Osteocyte (in vitro differentiated cells): ENCODE data around the gene EMCN. TPM values are rescaled to one million over a fixed set of nuclear protein-coding genes. Genes with fewer than 3 reads are reported as not detected.

Experiments used
- DNase-seq: peaks from one replicate; pipeline ENCODE4 v3.0.0; 2021; ENCODE audit warnings: mixed read lengths; ENCODE audit not compliant: unreplicated experiment; ENCODE audit errors: extremely low spot score
- H3K27ac Mint-ChIP-seq: one replicate; pipeline ENCODE4 v1.8.0; 2021; ENCODE audit warnings: mild to moderate bottlenecking, mixed read lengths; ENCODE audit not compliant: unreplicated experiment
- H3K27me3 Mint-ChIP-seq: one replicate; pipeline ENCODE4 v1.8.0; 2021; ENCODE audit warnings: mixed read lengths; ENCODE audit not compliant: unreplicated experiment
- H3K36me3 Mint-ChIP-seq: one replicate; pipeline ENCODE4 v1.8.0; 2021; ENCODE audit warnings: mixed read lengths; ENCODE audit not compliant: unreplicated experiment
- H3K4me1 Mint-ChIP-seq: one replicate; pipeline ENCODE4 v1.8.0; 2021; ENCODE audit warnings: mixed read lengths; ENCODE audit not compliant: unreplicated experiment
- H3K4me3 Mint-ChIP-seq: one replicate; pipeline ENCODE4 v1.8.0; 2021; ENCODE audit warnings: mild to moderate bottlenecking, moderate library complexity, mixed read lengths; ENCODE audit not compliant: unreplicated experiment
- H3K9me3 Mint-ChIP-seq: one replicate; pipeline ENCODE4 v1.8.0; 2021; ENCODE audit warnings: mixed read lengths; ENCODE audit not compliant: unreplicated experiment
- total RNA-seq: library from RNA; stranded (reverse); gene quantifications from 2 replicates; pipeline ENCODE4 v1.2.1, GENCODE V29; 2021
- TF ChIP-seq, protein P1 (sequence below): fragments of 200-600 bp; sonication (generic); IDR thresholded peaks from 2 replicates; pipeline ENCODE4 v1.5.0; 2021; ENCODE audit warnings: antibody characterized with exemption, mild to moderate bottlenecking, moderate library complexity

EMCN gene
- total RNA-seq, 1 donor from 2014 or later, result 4.1 TPM

DNA sequence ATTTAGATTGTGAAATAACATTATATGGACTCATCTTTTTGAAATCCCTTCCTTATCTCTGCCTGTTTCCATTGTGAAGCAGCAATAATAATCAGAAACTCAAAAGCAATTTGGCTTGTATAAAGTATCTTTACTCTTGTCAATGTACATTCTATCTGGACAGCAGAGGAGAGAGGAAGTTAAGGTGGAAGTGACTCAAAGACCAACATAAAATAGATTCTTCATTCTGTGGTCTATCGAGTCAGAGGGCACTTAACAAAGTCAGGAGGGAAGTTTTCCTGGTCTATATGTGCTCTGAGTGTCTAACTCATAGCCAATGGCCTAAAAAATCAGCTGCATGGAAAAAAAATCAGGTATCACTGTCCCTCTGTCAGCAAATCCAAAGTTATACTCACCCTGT, 155.5 kb downstream of the EMCN start:
- no peak overlapping the region for H3K27ac Mint-ChIP-seq
- H3K27me3 Mint-ChIP-seq, result no peaks in the 10 kb centered on the region
- peaks cover 1% of the 10 kb centered on the region for H3K36me3 Mint-ChIP-seq
- DNase-seq, result no peak
- H3K4me1 Mint-ChIP-seq, result peaks cover 39% of the 10 kb centered on the region
- peaks cover 8% of the 10 kb centered on the region for H3K9me3 Mint-ChIP-seq
- TF ChIP-seq, protein P1, sequence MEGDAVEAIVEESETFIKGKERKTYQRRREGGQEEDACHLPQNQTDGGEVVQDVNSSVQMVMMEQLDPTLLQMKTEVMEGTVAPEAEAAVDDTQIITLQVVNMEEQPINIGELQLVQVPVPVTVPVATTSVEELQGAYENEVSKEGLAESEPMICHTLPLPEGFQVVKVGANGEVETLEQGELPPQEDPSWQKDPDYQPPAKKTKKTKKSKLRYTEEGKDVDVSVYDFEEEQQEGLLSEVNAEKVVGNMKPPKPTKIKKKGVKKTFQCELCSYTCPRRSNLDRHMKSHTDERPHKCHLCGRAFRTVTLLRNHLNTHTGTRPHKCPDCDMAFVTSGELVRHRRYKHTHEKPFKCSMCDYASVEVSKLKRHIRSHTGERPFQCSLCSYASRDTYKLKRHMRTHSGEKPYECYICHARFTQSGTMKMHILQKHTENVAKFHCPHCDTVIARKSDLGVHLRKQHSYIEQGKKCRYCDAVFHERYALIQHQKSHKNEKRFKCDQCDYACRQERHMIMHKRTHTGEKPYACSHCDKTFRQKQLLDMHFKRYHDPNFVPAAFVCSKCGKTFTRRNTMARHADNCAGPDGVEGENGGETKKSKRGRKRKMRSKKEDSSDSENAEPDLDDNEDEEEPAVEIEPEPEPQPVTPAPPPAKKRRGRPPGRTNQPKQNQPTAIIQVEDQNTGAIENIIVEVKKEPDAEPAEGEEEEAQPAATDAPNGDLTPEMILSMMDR, result no peak
- H3K4me3 Mint-ChIP-seq, result no peak overlapping the region

DNA sequence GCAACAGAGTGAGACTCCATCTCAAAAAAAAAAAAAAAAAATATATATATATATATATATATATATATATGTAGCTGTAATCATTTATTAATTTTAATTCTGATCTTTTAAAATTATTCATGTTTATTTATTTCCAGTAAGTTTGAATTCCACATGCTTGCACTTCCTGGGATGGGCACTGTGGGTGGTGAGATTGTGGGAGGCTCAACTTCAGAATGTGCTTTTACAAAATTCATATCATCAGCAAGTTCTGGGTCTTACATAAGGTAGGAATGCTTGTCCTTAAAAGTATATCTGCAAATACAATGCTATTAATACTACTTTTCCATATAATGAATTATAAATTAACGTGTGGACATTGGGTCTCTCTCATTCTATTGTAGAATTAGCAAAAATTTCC, 156.5 kb downstream of the EMCN start:
- TF ChIP-seq, protein P1, result no peak
- no peak overlapping the region for H3K27ac Mint-ChIP-seq
- peaks cover 15% of the 10 kb centered on the region for H3K9me3 Mint-ChIP-seq
- no peak for DNase-seq
- H3K36me3 Mint-ChIP-seq, result peaks cover 2% of the 10 kb centered on the region
- H3K27me3 Mint-ChIP-seq, result no peaks in the 10 kb centered on the region
- no peak overlapping the region for H3K4me3 Mint-ChIP-seq
- peaks cover 30% of the 10 kb centered on the region for H3K4me1 Mint-ChIP-seq

DNA sequence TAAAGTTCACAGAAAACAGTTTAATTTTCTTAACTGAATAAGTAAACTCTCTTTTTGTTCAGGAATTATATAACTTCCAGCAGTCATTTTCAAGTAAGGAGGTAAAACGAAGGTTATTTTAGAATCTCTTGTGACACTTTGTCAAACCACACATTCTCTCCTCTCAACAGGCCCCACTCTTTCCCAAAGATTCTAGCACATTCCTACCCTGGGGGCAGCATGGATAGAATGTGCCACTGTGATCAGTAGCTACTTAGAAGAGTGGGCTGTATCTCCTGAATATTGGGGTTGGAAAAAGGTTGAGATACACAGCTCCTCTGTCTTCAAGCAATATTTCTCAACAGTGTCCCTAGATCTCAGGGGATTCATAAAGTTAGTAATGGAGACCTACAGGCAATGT, 157.6 kb downstream of the EMCN start:
- Mint-ChIP-seq H3K27me3 (no peaks in the 10 kb centered on the region), H3K27ac (peak overlapping the region; percentile 80), H3K9me3 (peaks cover 22% of the 10 kb centered on the region), H3K4me3 (no peak overlapping the region), H3K36me3 (peaks cover 2% of the 10 kb centered on the region), H3K4me1 (peaks cover 21% of the 10 kb centered on the region)
- TF ChIP-seq, protein P1, result no peak
- no peak for DNase-seq

DNA sequence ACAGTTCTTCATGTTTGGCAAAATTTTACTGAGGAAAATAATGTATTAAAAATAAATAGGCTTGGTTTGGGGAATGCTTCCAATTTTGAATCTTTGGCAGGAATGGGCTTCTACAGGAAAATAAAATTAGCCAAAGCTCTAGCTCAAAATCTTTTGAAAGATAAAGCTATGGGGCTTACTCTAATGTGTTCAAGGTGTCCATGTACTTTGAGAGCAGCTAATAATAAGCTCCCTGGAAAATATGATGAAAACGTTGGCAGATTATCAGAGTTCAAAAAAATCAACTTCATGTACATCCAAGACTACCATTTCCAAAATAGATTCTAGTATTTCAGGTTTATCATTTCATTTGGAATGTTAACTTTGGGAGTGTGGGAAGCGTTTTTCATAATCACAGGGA, 158.4 kb downstream of the EMCN start:
- DNase-seq, result no peak
- TF ChIP-seq, protein P1, result no peak
- H3K27ac Mint-ChIP-seq, result peak overlapping the region; percentile 13

DNA sequence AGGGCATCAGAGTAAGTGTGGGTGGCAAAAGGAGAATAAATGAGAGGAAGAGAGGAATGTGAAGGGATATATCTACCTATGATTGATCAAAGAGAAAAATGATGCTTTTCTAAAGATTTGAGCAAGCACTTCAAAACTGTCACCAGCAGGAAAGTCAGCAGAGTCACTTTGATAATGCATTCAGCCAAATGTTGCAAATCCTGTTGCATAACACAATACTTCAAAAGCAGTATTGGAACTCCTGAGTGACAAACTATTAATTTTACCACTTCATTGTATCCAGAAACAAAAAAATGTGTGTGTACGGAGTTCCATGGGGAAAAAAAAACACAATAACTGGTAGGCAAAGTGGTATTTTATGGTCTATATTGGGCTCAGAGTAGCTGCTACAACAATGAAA, 160.3 kb downstream of the EMCN start:
- no peaks in the 10 kb centered on the region for H3K27me3 Mint-ChIP-seq
- no peak overlapping the region for H3K27ac Mint-ChIP-seq
- peaks cover 18% of the 10 kb centered on the region for H3K4me1 Mint-ChIP-seq
- TF ChIP-seq, protein P1, result no peak
- DNase-seq, result no peak
- H3K4me3 Mint-ChIP-seq, result no peak overlapping the region
- peaks cover 22% of the 10 kb centered on the region for H3K9me3 Mint-ChIP-seq
- H3K36me3 Mint-ChIP-seq, result peaks cover 2% of the 10 kb centered on the region

More for the DNA sequence above, 158.4 kb downstream of the EMCN start:
- Mint-ChIP-seq H3K9me3 (peaks cover 22% of the 10 kb centered on the region), H3K4me3 (no peak overlapping the region), H3K4me1 (peaks cover 21% of the 10 kb centered on the region), H3K36me3 (peaks cover 2% of the 10 kb centered on the region), H3K27me3 (no peaks in the 10 kb centered on the region)
